IMR-90 (cell line): ENCODE measurements around the gene R3HDM4. TPM values are rescaled to one million over a fixed set of nuclear protein-coding genes. Genes with fewer than 3 reads are reported as not detected.

ENCODE experiments used
- ATAC-seq: fragments of 200-7000 bp; cut with Tn5 transposase; 2 replicates; pipeline ENCODE4 v1.9.1; 2020; ENCODE audit warnings: low read depth, mild to moderate bottlenecking, moderate library complexity
- BruUV-seq: library from RNA; stranded (reverse); fragments of 400-500 nt; replicated peaks from 2 replicates; lab custom pipeline; 2021; lab: Mats Ljungman, UMichigan
- CTCF ChIA-PET: fragments of 300-600 bp; formaldehyde crosslinking; extraction: SDS; loops from one replicate; lab custom pipeline; 2021; ENCODE audit warnings: antibody characterized with exemption; lab: Yijun Ruan, JAX
- POLR2A ChIA-PET: fragments of 300-600 bp; sonication (Branson Sonifier 250); formaldehyde crosslinking; loops from one replicate; lab custom pipeline; 2022; ENCODE audit warnings: antibody characterized with exemption; ENCODE audit not compliant: unreplicated experiment; lab: Charles Lee
- DNase-seq: peaks from one replicate; pipeline ENCODE4 v3.0.0; 2013
- H2AFZ ChIP-seq: replicated peaks from 2 replicates; pipeline ENCODE3; 2013; ENCODE audit warnings: low read length, mild to moderate bottlenecking; ENCODE audit not compliant: poor library complexity
- H2AK5ac ChIP-seq: 2 replicates; pipeline ENCODE4 v1.6.1; 2013; ENCODE audit warnings: low read depth, low read length, inconsistent platforms
- H2AK9ac ChIP-seq: replicated peaks from 2 replicates; pipeline ENCODE3; 2013; ENCODE audit warnings: mild to moderate bottlenecking, low read depth, low read length, moderate library complexity; ENCODE audit not compliant: poor library complexity
- H2BK120ac ChIP-seq: 2 replicates; pipeline ENCODE4 v1.6.1; 2013; ENCODE audit warnings: low read depth, low read length, inconsistent platforms
- H2BK15ac ChIP-seq: 3 replicates; pipeline ENCODE4 v1.6.1; 2013; ENCODE audit warnings: low read depth, low read length, inconsistent platforms
- H2BK20ac ChIP-seq: 2 replicates; pipeline ENCODE4 v1.6.1; 2013; ENCODE audit warnings: low read depth, mild to moderate bottlenecking, inconsistent platforms, low read length, moderate library complexity
- H2BK5ac ChIP-seq: 2 replicates; pipeline ENCODE4 v1.6.1; 2013; ENCODE audit warnings: mild to moderate bottlenecking, low read depth, low read length, inconsistent platforms; ENCODE audit not compliant: poor library complexity, severe bottlenecking
- H3K14ac ChIP-seq: replicated peaks from 2 replicates; pipeline ENCODE4 v1.6.1; 2013; ENCODE audit warnings: low read depth, low read length, inconsistent platforms
- H3K18ac ChIP-seq: 2 replicates; pipeline ENCODE4 v1.6.1; 2013; ENCODE audit warnings: low read depth, low read length, control low read depth
- H3K23ac ChIP-seq: 2 replicates; pipeline ENCODE4 v1.6.1; 2013; ENCODE audit warnings: low read depth, low read length, inconsistent platforms
- H3K27ac ChIP-seq: 2 replicates; pipeline ENCODE4 v1.5.1; 2013; ENCODE audit warnings: mild to moderate bottlenecking, control low read depth, low read length; ENCODE audit not compliant: insufficient read depth
- H3K27me3 ChIP-seq: 2 replicates; pipeline ENCODE4 v1.6.1; 2013; ENCODE audit warnings: low read length; ENCODE audit not compliant: control insufficient read depth, insufficient read depth
- H3K36me3 ChIP-seq: 2 replicates; pipeline ENCODE4 v1.6.1; 2013; ENCODE audit warnings: low read length, mixed read lengths; ENCODE audit not compliant: control insufficient read depth, insufficient read depth
- H3K4ac ChIP-seq: 2 replicates; pipeline ENCODE4 v1.6.1; 2013; ENCODE audit warnings: low read depth, low read length, inconsistent platforms
- H3K4me1 ChIP-seq: 2 replicates; pipeline ENCODE4 v1.6.1; 2013; ENCODE audit warnings: low read length, mixed read lengths; ENCODE audit not compliant: control insufficient read depth, insufficient read depth
- H3K4me2 ChIP-seq: 2 replicates; pipeline ENCODE4 v1.6.1; 2013; ENCODE audit warnings: low read depth, mild to moderate bottlenecking, control low read depth, low read length, moderate library complexity
- H3K4me3 ChIP-seq: 2 replicates; pipeline ENCODE4 v1.5.1; 2013; ENCODE audit warnings: low read depth, mild to moderate bottlenecking, control low read depth, low read length, moderate library complexity; ENCODE audit not compliant: insufficient read depth
- H3K56ac ChIP-seq: 2 replicates; pipeline ENCODE4 v1.6.1; 2013; ENCODE audit warnings: low read length, inconsistent platforms; ENCODE audit not compliant: insufficient read depth; ENCODE audit errors: extremely low read depth
- H3K79me1 ChIP-seq, 2 experiments: 2 replicates each; pipeline ENCODE4 v1.6.1; 2013; ENCODE audit warnings: low read length in 2 of 2, inconsistent platforms in 1 of 2, low read depth in 1 of 2
- H3K9ac ChIP-seq: 2 replicates; pipeline ENCODE4 v1.6.1; 2013; ENCODE audit warnings: low read depth, low read length, control low read depth
- H3K9me1 ChIP-seq: 2 replicates; pipeline ENCODE4 v1.6.1; 2013; ENCODE audit warnings: low read length, inconsistent platforms; ENCODE audit not compliant: insufficient read depth
- H3K9me3 ChIP-seq: 2 replicates; pipeline ENCODE4 v1.6.1; 2013; ENCODE audit warnings: low read length; ENCODE audit not compliant: control insufficient read depth, insufficient read depth
- H4K20me1 ChIP-seq: 2 replicates; pipeline ENCODE4 v1.6.1; 2013; ENCODE audit warnings: low read length, inconsistent platforms; ENCODE audit not compliant: insufficient read depth
- H4K5ac ChIP-seq: 2 replicates; pipeline ENCODE4 v1.6.1; 2013; ENCODE audit warnings: mild to moderate bottlenecking, low read depth, low read length, control low read depth
- H4K8ac ChIP-seq, 2 experiments: 2 replicates each; pipeline ENCODE4 v1.6.1; 2013; ENCODE audit warnings: low read depth in 2 of 2, low read length in 2 of 2, control low read depth in 1 of 2, inconsistent platforms in 1 of 2
- H4K91ac ChIP-seq: 2 replicates; pipeline ENCODE4 v1.6.1; 2013; ENCODE audit warnings: low read depth, low read length, inconsistent platforms; ENCODE audit not compliant: insufficient read depth
- BHLHE40 ChIP-seq: fragments of 150-350 bp; IDR thresholded peaks from 2 replicates; pipeline ENCODE4 v1.6.1; 2016; ENCODE audit warnings: mild to moderate bottlenecking, low read depth, low read length
- CEBPB ChIP-seq: IDR thresholded peaks from 2 replicates; pipeline ENCODE4 v1.6.1; 2012; ENCODE audit warnings: low read depth, low read length, improper control_type of control experiment
- CHD1 ChIP-seq: IDR thresholded peaks from 2 replicates; pipeline ENCODE4 v1.6.1; 2012; ENCODE audit warnings: low read depth, low read length, improper control_type of control experiment
- ELK1 ChIP-seq: fragments of 150-350 bp; IDR thresholded peaks from 2 replicates; pipeline ENCODE4 v1.6.1; 2016; ENCODE audit warnings: low read depth, mild to moderate bottlenecking, low read length, moderate library complexity, borderline replicate concordance
- FOS ChIP-seq: fragments of 150-350 bp; IDR thresholded peaks from 2 replicates; pipeline ENCODE4 v1.6.1; 2016; ENCODE audit warnings: low read depth, low read length
- MAZ ChIP-seq: IDR thresholded peaks from 2 replicates; pipeline ENCODE4 v1.6.1; 2012; ENCODE audit warnings: low read depth, mild to moderate bottlenecking, low read length, improper control_type of control experiment, moderate library complexity, borderline replicate concordance
- POLR2A ChIP-seq: IDR thresholded peaks from 2 replicates; pipeline ENCODE4 v1.6.1; 2012; ENCODE audit warnings: mild to moderate bottlenecking, low read depth, low read length
- RAD21 ChIP-seq: IDR thresholded peaks from 2 replicates; pipeline ENCODE4 v1.6.1; 2012; ENCODE audit warnings: low read length, improper control_type of control experiment
- RFX5 ChIP-seq: IDR thresholded peaks from 2 replicates; pipeline ENCODE4 v1.8.0; 2012; ENCODE audit warnings: low read depth, mild to moderate bottlenecking, low read length, moderate library complexity
- WGBS, 2 experiments: methylation state at CpG; one replicate each; pipeline versions ENCODE4 v1.1.5 to v1.1.7; 2013; ENCODE audit warnings: missing lambda C conversion rate in 2 of 2; ENCODE audit not compliant: insufficient read length in 1 of 2; ENCODE audit errors: extremely low coverage in 2 of 2; 5-methylcytosine and 5-hydroxymethylcytosine counted together
- dilution Hi-C: fragments of 300-500 bp; cut with HindIII; formaldehyde crosslinking; loops from one replicate; pipeline ENCODE4 v1.14.3; 2018; ENCODE audit warnings: low sequenced_read_pairs; ENCODE audit not compliant: unreplicated experiment
- in situ Hi-C: fragments of 300-500 bp; cut with MboI; formaldehyde crosslinking; loops from 3 replicates; pipeline ENCODE4 v1.14.3; 2019; ENCODE audit warnings: low sequenced_read_pairs, inconsistent platforms, mixed read lengths
- intact Hi-C: fragments of 100-400 bp; cut with micrococcal nuclease; formaldehyde crosslinking; loops from 2 replicates; pipeline ENCODE4 v1.10.0; 2022
- polyA plus RNA-seq, 3 experiments: library from polyadenylated mRNA; depleted of rRNA; stranded (reverse); fragments of >200 nt; gene quantifications; 2 replicates each; pipeline ENCODE4 v1.2.3, GENCODE V29; 2012; ENCODE audit warnings: low replicate concordance in 1 of 3
- total RNA-seq: library from RNA; depleted of rRNA; stranded (reverse); fragments of >200 nt; gene quantifications from 2 replicates; pipeline ENCODE4 v1.2.3, GENCODE V29; 2012

Gene R3HDM4
- total and polyA plus RNA-seq, 2 of the 4 experiments (the other 2 are of a cell fraction), result 9.0 to 51.5 TPM

DNA sequence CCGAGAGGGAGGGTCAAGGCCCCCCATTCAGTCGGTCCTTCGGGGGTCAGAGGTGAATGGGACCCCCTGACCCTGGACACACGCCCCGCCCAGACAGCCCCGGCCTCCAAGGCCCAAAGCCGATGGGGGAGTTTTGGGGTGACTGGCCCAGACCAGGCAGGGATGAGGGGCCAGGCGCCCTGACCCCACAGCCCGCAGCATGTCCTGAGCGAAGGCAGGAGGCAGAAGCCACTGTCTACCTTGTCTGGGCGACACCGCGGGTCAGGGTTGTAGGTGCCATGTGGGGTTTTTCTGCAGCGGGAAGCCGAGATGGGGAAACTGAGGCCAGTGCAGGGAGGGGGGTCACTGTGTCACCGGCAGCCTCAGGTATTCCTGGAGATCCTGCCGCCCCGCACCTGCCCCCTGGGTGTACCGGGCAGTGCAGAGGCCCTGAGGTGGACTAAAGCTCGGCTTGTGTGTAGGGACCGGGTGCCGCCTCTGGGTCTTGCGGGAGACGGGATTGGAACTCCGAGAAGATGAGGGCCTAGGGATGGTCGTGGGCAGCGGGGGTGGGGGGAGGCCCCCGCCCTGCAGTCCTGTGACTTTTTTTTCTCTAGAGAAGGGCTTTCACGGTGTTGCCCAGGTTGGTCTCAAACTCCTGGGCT is 21.3 kb upstream of the R3HDM4 start (continued):
- no peak for TF ChIP-seq ELK1
- no peak for TF ChIP-seq FOS
- no peak for TF ChIP-seq RAD21
- TF ChIP-seq POLR2A, result no peak
- TF ChIP-seq RFX5, result no peak

DNA sequence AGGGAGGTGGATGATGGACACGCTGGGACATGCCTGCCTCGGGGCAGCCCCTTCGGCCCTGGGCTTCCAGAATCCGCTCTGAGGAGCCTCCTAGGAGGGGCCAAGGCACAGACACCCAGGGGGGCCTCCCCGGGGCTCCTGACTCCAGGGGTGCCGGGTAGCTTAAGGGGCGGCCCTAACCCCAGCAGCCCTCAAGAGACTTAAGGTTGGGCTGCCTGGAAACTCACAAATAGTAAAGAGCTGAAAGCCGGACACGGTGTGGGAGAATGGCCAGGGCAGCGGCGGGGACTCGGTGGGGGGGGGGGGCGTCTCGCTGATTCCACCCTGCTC is 20.5 kb upstream of the R3HDM4 start:
- Histone ChIP-seq H2AFZ (peak overlapping the region; percentile 84), H3K9me3 (no peaks in the 10 kb centered on the region), H3K79me1 (peaks cover 24 to 61% of the 10 kb centered on the region in 2 experiments), H3K27ac (peak overlapping the region; percentile 97), H3K4me1 (peaks cover 30% of the 10 kb centered on the region), H2BK120ac (peak overlapping the region; percentile 97), H2AK9ac (peak overlapping the region; percentile 99), H4K5ac (peak overlapping the region; percentile 95), H4K8ac (peak overlapping the region; percentile 88 to 98; a peak in 3 of 4 replicates), H3K23ac (peak overlapping the region; percentile 54; the same call in 1 of the 2 replicates), H2BK15ac (peak overlapping the region; percentile 93; the same call in 1 of the 3 replicates), H3K4ac (peak overlapping the region; percentile 98), H2BK5ac (peak overlapping the region; percentile 98), H3K4me2 (peak overlapping the region; percentile 39; the same call in 1 of the 2 replicates), H2BK20ac (peak overlapping the region; percentile 70), H3K27me3 (no peaks in the 10 kb centered on the region), H3K4me3 (no peak overlapping the region), H3K18ac (peak overlapping the region; percentile 94), H3K9me1 (peaks cover 5% of the 10 kb centered on the region; the same call in 1 of the 2 replicates), H3K9ac (peak overlapping the region; percentile 7), H3K14ac (peak overlapping the region; percentile 97; the same call in 1 of the 2 replicates), H3K56ac (peak overlapping the region; percentile 50; the same call in 1 of the 2 replicates), H2AK5ac (peak overlapping the region; percentile 99), H4K91ac (peak overlapping the region; percentile 98), H4K20me1 (peaks cover 32% of the 10 kb centered on the region), H3K36me3 (peaks cover 56% of the 10 kb centered on the region)
- CTCF ChIA-PET, result no interaction called here
- TF ChIP-seq CHD1 (no peak), BHLHE40 (no peak), POLR2A (no peak), CEBPB (no peak), MAZ (no peak)
- BruUV-seq, result no TSS peak
- in situ Hi-C loops, result no loop called here
- no peak for DNase-seq
- intact Hi-C loops, result loop anchor here (2.0 kb wide), 1 partner anchor 29 kb away; no protein-coding TSS in a partner anchor
- POLR2A ChIA-PET, result interaction anchor here (0.6 kb wide), 2 partner anchors 51 to 270 kb away, joined by 3 to 4 read pairs; no protein-coding TSS in a partner anchor
- WGBS, 2 experiments, result 0% methylated on average over 1 of the region's 14 CpGs; no CpG with 5 or more reads in 1 of the 2 experiments
- ATAC-seq, result no peak
- dilution Hi-C loops, result no loop called here
